Cardiac fibroblast (primary cell): ENCODE measurements around the gene BICDL2.
"Not testable (repeated sequence)": the region's sequence is repeated elsewhere in the genome, so short reads cannot be mapped to it uniquely, and the experiment has no call there.

Source experiments
- DNase-seq, 2 donors: peaks; one replicate each; pipeline versions ENCODE4 v3.0.0 to v3.0.0-alpha.2; 2010; ENCODE audit warnings: low read depth in 2 of 2
- H3K4me3 ChIP-seq, 2 donors: replicated peaks in 1 of 2; 1 replicate in 1 of 2; 2 replicates in 1 of 2; pipeline ENCODE4 v1.5.1; 2011; ENCODE audit warnings: low read depth in 2 of 2, low read length in 2 of 2, mild to moderate bottlenecking in 2 of 2, moderate library complexity in 1 of 2
- TF ChIP-seq, protein P1 (sequence below): IDR thresholded peaks from one replicate; pipeline ENCODE4 v1.5.1; 2011; ENCODE audit warnings: low read depth, mild to moderate bottlenecking, low read length, inconsistent platforms

BICDL2 gene

DNA sequence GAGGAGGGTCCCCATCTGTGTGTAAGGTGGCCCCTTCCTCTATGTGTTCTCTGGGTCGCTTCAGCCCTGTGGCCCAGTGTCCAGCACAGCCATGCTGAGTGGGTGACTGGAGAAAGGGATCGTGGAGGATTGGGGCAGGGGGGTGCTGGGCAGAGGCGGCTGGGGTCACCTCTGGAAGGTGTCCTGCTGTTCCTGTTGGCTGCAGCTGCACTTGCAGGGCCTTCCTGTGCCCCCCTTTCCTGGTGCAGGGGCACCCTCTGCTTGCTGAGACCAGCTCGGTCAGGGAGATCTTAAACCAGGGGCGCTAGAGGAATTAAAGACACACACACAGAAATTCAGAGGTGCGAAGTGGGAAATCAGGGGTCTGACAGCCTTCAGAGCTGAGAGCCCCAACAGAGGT, 39.8 kb upstream of the BICDL2 start:
- TF ChIP-seq, protein P1, sequence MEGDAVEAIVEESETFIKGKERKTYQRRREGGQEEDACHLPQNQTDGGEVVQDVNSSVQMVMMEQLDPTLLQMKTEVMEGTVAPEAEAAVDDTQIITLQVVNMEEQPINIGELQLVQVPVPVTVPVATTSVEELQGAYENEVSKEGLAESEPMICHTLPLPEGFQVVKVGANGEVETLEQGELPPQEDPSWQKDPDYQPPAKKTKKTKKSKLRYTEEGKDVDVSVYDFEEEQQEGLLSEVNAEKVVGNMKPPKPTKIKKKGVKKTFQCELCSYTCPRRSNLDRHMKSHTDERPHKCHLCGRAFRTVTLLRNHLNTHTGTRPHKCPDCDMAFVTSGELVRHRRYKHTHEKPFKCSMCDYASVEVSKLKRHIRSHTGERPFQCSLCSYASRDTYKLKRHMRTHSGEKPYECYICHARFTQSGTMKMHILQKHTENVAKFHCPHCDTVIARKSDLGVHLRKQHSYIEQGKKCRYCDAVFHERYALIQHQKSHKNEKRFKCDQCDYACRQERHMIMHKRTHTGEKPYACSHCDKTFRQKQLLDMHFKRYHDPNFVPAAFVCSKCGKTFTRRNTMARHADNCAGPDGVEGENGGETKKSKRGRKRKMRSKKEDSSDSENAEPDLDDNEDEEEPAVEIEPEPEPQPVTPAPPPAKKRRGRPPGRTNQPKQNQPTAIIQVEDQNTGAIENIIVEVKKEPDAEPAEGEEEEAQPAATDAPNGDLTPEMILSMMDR, result no peak
- no peak for DNase-seq
- no peak overlapping the region for H3K4me3 ChIP-seq

DNA sequence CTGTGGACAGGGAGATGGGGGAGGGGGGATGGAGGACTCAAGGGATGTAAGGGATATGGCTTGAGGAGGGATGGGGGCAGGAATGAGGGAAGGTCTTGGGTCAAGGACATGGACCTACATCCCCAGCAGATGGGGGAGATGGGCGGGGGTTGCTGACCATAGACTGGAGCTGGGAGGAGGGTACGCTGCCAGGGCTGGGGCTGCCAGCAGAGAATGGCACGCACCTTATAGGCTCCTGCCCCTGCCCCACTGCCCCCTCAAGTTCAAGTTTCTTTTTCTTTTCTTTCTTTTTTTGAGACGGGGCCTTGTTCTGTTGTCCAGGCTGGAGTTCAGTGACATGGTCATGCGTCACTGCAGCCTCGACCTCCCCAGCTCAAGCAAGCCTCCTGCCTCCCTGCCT, 39.2 kb upstream of the BICDL2 start:
- not testable (repeated sequence) for H3K4me3 ChIP-seq, DNase-seq

DNA sequence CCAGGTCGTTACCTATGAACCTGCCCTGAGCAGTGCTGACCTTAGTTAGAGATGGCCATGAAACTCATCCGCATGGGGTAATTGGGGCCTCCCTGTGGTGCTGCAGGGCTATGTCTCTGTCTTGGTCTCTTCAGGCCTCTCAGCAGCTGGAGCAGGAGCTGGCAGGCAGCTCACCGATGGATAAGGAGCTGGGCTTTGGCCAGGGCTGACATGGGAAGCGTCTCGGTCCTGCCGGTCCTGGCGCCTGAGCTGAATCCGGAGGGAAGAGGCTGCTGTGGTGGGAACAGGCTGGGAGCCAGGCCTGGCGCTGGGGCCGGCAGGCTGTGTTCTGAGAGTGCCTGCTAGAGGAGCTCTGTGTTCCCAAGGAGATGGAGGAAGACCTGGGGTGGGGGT, 38.8 kb upstream of the BICDL2 start:
- peak in 1 of 2 donors; percentile 67 for DNase-seq
- H3K4me3 ChIP-seq, result no peak overlapping the region
- TF ChIP-seq, protein P1, result no peak

DNA sequence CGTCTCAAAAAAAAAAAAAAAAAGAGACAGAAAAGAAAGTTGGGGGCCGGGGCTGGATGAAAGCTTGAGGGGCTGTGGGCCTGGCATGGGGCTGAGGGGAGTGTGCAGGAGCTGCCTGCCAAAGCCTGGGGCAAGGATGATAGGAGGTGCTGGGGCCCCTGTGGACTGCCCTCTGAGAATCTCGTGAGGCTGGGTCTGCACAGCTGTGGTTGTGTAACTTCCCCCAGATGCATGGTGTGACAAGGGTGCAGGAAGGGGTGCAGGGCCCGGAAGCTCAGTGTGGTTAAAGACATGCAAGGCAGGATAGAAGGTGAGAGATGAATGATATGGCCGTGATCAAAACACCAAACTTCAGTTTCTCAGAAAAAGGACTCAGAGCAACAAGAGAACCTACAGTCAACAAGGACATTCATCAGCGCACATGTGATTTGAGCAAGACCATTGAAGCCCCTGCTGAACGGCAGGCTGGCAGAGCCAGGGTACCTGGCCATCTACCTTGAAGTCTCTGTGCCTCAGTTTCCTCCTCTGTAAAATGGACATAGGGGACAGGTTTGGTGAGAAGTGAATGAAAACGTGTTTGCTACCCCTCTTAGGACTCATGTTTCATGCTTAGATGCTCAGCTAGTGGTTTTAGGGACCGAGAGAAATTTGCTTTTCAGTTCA, 38.2 kb upstream of the BICDL2 start:
- DNase-seq, result no peak
- TF ChIP-seq, protein P1, result no peak
- no peak overlapping the region for H3K4me3 ChIP-seq

DNA sequence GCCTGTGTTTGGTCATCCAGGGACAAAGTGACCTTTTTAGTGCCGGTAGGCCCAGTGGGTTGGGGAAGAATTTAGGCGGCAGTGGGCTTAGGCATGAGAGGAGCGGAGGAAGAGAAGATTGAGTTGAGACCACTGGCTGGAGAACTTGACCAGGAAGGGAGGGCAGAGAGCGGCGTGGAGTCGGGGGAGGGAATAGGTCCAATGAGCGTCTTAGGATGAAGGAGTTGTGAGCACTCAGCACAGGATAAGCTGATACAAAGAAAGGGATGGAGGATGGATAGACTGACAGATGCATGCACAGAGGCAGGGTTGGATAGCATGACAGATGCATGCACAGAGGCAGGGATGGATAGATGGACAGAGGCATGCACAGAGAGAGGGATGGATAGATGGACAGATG, 36.7 kb upstream of the BICDL2 start:
- no peak for DNase-seq
- TF ChIP-seq, protein P1, result no peak
- H3K4me3 ChIP-seq, result no peak overlapping the region

DNA sequence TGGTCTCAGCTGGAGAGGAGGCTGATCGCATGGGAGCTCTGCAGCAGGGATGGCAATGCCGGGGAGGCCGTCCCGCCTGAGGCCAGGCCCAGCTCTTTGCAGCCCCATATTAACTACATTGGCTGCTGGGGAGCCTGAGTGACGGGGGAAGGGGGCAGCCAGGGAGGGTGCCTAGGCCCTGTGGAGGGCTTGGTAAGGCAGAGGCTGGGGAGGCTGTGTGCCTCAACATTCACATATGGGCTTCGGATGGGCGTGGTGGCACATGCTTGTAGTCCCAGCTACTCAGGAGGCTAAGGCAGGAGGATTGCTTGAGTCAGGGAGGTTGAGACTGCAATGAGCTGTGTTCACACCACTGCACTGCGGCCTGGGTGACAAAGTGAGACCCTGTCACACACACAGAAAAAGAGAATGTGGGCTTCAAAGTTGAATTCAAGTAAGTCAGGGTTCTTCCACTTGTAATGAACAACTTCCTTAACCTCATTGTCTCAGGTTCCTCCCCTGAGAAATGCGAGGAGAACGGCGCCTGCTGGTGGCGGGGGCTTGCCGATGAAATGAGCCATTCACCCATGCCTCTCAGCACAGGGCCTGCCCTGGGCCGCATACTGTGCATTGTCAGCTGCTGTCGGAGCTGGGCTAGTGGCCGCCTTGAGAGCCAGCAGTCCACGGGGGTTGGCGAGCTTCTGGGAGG, 36.0 kb upstream of the BICDL2 start:
- not testable (repeated sequence) for DNase-seq, H3K4me3 ChIP-seq

DNA sequence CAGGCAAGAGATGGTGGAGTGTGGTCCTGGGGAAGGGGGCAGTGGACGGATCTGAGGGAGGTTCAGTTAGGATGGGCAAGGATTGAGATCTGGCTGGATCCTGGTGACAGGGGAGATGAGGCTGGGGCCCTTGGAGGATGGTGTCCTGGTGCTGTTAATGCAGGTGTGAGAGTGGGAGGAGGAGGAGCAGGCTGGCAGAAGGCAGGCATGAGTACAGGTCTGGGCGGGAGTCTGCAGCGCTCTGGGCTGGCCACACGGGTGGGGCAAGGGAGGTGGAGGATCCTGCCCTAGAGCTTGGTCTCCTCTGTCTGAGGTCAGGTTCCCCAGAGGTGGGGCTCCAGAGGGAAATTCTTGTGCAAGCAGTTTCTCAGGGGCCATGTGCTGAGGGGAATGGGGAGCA, 35.4 kb upstream of the BICDL2 start:
- not testable (repeated sequence) for DNase-seq

DNA sequence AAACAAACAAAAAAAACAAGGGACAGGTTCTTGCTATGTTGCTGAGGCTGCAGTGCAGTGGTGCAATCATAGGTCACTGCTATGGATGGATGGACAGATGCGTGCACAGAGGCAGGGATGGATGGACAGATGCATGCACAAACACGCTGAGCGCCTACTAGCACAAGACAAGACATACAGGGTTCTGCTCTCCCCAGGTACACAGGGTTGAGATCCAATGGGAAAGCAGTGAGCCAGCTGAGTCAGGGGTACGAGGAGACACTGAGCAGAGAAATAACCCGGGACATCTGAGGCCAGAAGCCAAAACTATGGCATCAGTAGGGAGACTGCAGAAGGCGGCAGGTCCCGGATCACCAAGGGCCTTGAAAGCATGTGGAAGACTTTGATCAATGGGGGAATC, 34.9 kb upstream of the BICDL2 start:
- TF ChIP-seq, protein P1, result no peak

More for the DNA sequence above, 35.4 kb upstream of the BICDL2 start:
- not testable (repeated sequence) for H3K4me3 ChIP-seq

More for the DNA sequence above, 34.9 kb upstream of the BICDL2 start:
- H3K4me3 ChIP-seq, result no peak overlapping the region
- no peak for DNase-seq
